Globus pallidus (tissue), 1 donor: ENCODE data around the gene TNPO3.
"Not testable (repeated sequence)": the region's sequence is repeated elsewhere in the genome, so short reads cannot be mapped to it uniquely, and the experiment has no call there.

Experiments
- DNase-seq: peaks from one replicate; pipeline ENCODE4 v3.0.0-alpha.2; 2015; ENCODE audit warnings: low spot score

Gene TNPO3

DNA sequence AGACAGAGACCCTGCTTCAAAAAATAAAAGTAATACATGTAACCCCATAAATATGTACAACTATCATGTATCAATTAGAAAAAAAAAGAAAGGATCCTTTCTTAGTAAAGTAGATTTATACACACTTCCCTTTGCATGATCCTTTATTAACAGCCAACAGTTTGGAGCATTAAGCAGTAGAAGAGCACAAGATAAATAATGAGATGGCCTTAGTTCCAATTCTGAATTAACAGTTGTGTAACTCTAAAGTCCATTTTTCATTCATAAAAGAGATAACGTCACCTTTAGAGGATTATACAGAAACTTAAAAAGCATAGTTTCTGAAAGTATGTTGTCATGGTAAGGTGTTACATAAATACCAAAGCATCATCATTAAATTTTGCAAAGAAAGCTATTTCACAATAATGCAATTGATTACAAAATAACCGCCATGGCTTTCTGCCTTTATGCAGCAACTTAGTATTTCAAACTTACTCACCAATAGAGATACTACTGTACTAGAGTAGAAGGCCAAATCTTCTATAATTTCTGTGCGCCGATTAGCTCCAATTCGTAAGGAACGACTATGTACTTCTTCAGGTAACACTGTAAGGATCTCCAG lies 40.3 kb downstream of the TNPO3 start:
- DNase-seq, result no peak

DNA sequence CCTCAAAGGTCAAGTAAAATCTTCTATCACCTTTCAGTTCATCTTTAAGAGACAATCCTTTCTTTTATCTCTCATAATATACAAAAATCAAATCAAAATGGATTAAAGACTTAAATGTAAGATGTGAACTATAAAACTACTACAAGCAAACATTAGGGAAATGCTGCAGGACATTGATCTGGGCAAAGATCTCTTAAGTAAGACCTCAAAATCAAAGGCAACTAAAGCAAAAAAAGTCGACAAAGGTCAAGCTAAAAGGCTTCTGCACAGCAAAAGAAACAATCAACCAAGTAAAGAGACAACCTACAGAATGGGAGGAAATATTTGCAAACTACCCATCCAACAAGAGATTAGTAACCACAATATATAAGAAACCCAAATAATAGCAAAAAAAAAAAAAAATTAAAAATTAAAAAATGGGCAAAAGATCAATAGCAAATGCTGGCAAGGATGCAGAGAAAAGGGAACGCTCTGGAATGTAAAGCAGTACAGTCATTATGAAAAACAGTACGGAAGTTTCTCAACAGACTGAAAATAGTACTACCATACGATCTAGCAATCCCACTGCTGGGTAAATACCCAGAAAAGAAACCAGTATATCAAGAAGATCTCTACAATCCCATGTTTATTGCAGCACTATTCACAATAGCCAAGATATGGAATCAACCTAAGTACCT lies 41.7 kb downstream of the TNPO3 start:
- no peak for DNase-seq

GRCh38 chr7:129012641-129013040 lies 42.3 kb downstream of the TNPO3 start:
- DNase-seq, result no peak

GRCh38 chr7:129010075-129010474 lies 44.8 kb downstream of the TNPO3 start:
- no peak for DNase-seq

GRCh38 chr7:129009437-129009836 lies 45.5 kb downstream of the TNPO3 start:
- no peak for DNase-seq

GRCh38 chr7:129008645-129009414 lies 46.1 kb downstream of the TNPO3 start:
- DNase-seq, result no peak

GRCh38 chr7:129007572-129007971 lies 47.3 kb downstream of the TNPO3 start:
- no peak for DNase-seq

DNA sequence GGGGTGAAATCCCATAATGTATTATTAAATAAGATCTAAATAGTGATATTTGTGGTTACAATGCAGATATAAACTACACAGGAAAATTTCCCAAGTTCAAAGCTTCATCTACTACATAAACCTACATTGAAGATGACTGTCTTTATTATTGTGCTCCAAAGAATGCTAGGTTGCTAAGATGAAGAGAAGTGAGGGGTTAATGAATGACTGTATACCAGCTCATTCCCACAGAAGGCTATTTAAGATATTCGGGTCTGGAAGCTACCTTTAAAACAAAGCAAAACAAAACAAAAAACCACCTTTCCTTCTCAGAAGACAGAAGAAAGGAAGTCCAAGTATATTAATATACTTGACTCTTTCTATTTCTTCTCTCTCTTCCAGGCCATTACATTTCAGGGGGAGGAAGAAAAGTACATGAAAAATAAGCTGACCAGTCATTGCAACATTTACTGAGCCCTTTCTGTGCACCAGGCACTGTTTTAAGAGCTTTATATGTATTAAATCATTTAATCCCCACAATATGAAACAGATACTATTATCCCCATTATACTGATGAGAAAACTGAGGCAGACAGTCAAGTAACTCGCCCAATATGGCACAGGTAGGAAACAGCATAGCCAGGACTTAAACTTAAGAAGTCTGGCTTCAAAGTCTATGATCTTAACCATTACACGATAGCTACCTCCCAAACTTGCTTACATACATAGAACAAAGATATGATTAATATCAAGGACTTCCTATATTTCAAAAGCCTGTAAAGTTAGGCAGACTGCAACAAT lies 48.1 kb downstream of the TNPO3 start:
- no peak for DNase-seq

- no peak for DNase-seq
These were observed 49.7 kb downstream of the TNPO3 start for GRCh38 chr7:129005186-129005585.

GRCh38 chr7:128997181-128997580 lies 57.7 kb downstream of the TNPO3 start:
- DNase-seq, result no peak

DNA sequence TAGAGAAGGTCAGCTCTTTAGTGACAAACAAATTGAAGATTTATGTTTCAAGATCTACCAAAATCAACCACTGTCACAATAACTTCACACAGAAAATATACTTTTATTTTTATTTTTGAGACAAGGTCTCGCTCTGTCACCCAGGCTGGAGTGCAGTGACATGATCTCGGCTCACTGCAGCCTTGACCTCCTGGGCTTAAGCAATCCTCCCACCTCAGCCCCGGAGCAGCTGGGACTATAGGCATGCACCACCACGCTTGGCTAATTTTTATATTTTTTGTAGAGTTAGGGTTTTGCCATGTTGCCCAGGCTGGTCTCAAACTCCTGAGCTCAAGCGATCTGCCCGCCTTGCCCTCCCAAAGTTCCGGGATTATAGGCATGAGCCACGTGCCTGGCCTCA lies 60.4 kb downstream of the TNPO3 start:
- not testable (repeated sequence) for DNase-seq

GRCh38 chr7:128993419-128993818 lies 61.5 kb downstream of the TNPO3 start:
- no peak for DNase-seq

DNA sequence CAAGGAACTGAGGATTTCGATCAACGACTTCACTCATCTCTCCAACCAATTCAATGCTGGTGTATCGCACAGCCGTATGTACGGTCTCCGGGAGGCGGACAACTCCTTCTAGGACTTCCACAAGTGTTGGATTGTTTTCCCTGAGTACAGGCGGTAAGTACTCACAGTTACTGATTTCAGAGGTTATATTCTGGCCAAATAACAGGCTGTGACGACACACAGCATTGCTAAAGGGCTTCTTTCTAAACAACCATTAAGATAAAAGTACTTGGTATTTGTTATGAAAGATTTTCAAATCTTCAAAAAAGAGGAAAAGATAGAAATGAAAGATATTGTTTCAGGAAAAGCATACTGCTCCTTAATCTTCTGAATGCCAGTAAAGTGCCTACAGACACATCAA lies 65.0 kb downstream of the TNPO3 start:
- DNase-seq, result no peak

DNA sequence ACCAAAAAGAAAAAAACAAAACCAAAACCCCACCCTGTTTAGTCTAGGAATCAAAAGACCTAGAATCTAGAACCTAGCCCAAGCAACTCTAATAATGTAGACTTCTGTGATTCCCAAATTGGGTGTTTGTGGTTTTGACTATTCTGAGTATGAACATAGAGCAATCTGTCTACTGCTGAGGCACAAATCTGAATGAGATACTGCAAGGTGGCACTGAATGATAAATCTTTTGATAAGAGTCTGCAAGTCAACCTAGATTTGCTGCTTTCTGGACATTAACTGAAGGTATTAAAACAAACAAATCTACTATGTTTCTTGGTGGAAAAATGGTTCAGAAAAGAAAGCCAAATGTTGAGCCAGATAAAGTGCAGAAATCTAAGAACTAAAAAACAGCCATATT lies 66.5 kb downstream of the TNPO3 start:
- no peak for DNase-seq

DNA sequence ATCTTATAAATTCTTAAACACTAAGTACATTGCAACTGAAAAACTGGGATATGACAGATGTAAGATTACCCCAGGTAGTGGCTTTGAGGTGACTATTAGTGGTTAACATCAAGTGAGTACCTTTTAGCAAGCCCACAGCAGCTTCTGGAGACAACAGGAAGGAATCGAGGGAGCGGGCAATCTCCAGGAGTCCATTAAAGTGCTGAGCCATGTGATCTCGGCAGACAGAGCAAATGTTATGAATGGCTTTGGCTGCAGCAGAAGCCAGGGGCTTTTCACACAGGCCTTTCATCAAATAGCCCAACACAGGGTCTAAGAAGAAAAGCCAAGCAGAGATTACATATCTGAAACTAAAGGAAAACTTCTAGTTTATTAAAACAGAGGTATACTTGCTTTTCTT lies 68.3 kb downstream of the TNPO3 start:
- peak; percentile 27 for DNase-seq

GRCh38 chr7:128985660-128986059 lies 69.3 kb downstream of the TNPO3 start:
- DNase-seq, result no peak

GRCh38 chr7:128982105-128982504 lies 72.8 kb downstream of the TNPO3 start:
- DNase-seq, result no peak

GRCh38 chr7:128974241-128974934 lies 80.5 kb downstream of the TNPO3 start:
- DNase-seq, result no peak

DNA sequence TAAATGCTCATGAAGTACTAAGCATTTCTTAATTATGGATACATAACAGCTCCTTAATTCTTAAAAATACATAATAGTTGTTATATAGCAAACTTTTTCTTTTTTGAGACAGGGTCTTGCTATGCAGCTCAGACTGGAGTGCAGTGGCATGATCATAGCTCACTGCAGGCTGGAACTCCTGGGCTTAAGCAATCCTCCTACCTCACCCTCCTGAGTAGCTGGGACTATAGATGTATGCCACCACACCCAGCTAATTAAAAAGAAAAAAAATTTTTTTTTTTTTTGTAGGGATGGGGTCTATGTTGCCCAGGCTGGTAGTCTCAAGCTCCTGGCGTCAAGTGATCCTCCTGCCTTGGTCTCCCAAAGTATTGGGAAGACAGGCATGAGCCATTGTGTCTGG lies 86.3 kb downstream of the TNPO3 start:
- no peak for DNase-seq

GRCh38 chr7:128963327-128963757 lies 91.6 kb downstream of the TNPO3 start:
- no peak for DNase-seq

DNA sequence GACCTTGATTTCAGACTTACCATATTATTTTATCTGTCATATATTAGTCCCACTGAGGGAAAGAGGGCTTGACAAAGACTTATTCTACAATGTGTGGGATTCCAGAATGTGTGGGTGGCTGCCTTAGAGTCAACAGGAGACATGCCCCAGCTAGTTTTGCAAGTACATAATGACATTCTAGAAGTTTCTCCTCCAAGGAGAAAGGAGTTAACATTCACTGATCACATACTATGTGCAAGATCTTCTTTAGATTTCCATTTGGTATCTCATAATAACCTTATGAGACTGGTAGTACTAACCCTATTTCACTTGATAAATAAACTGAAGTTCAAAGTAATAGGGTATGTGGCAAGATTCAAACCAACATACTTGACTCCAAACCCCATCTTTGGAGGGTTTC lies 92.0 kb downstream of the TNPO3 start:
- no peak for DNase-seq
